Suprapubic skin (tissue), 4 donors: Measurements from ENCODE around the gene CD209. TPM values are rescaled to one million over a fixed set of nuclear protein-coding genes. Genes with fewer than 3 reads are reported as not detected.

ENCODE experiments used
- DNase-seq, 2 donors: peaks; one replicate each; pipeline ENCODE4 v3.0.0-alpha.2; 2019; ENCODE audit warnings: low spot score in 2 of 2
- H3K27ac ChIP-seq: fragments of 200-600 bp; sonication (generic); one replicate; pipeline ENCODE4 v1.5.1; 2019
- H3K27me3 ChIP-seq: fragments of 200-600 bp; sonication (generic); one replicate; pipeline ENCODE4 v1.5.1; 2019
- H3K36me3 ChIP-seq: fragments of 200-600 bp; sonication (generic); one replicate; pipeline ENCODE4 v1.5.1; 2019
- H3K4me1 ChIP-seq: fragments of 200-600 bp; sonication (generic); one replicate; pipeline ENCODE4 v1.5.1; 2019
- H3K4me3 ChIP-seq: fragments of 200-600 bp; sonication (generic); one replicate; pipeline ENCODE4 v1.5.1; 2019; ENCODE audit warnings: mild to moderate bottlenecking
- H3K9me3 ChIP-seq: fragments of 200-600 bp; sonication (generic); one replicate; pipeline ENCODE4 v1.5.1; 2019
- EP300 ChIP-seq: sonication (generic); formaldehyde crosslinking; IDR thresholded peaks from one replicate; pipeline ENCODE4 v1.6.1; 2017; ENCODE audit warnings: antibody characterized with exemption
- POLR2A ChIP-seq, 2 donors: fragments of 450-650 bp; IDR thresholded peaks; one replicate each; pipeline ENCODE4 v1.6.1; 2017; ENCODE audit warnings: antibody characterized with exemption in 2 of 2, mild to moderate bottlenecking in 2 of 2, moderate library complexity in 2 of 2
- POLR2AphosphoS5 ChIP-seq, 3 donors: sonication (generic); formaldehyde crosslinking; IDR thresholded peaks; one replicate each; pipeline ENCODE4 v1.6.1; 2017; ENCODE audit warnings: antibody characterized with exemption in 3 of 3
- WGBS: methylation state at CpG from one replicate; pipeline ENCODE4 v1.1.5; 2018; 5-methylcytosine and 5-hydroxymethylcytosine counted together
- total RNA-seq, 4 donors: library from RNA; depleted of rRNA; stranded (reverse); fragments of >200 nt; gene quantifications; one replicate each; pipeline ENCODE4 v1.1.0, GENCODE V29; 2016
- TF ChIP-seq, protein P1 (sequence below), 2 donors: fragments of 200-600 bp in 1 of 2; fragments of 450-650 bp in 1 of 2; sonication (generic) in 1 of 2; IDR thresholded peaks; one replicate each; pipeline ENCODE4 v1.5.1; 2016 to 2019; ENCODE audit warnings: antibody characterized with exemption in 2 of 2, mild to moderate bottlenecking in 1 of 2, moderate library complexity in 1 of 2

Gene CD209
- total RNA-seq, 4 donors from 2014 or later, result 0.16 to 1.6 (median 0.50) TPM

DNA sequence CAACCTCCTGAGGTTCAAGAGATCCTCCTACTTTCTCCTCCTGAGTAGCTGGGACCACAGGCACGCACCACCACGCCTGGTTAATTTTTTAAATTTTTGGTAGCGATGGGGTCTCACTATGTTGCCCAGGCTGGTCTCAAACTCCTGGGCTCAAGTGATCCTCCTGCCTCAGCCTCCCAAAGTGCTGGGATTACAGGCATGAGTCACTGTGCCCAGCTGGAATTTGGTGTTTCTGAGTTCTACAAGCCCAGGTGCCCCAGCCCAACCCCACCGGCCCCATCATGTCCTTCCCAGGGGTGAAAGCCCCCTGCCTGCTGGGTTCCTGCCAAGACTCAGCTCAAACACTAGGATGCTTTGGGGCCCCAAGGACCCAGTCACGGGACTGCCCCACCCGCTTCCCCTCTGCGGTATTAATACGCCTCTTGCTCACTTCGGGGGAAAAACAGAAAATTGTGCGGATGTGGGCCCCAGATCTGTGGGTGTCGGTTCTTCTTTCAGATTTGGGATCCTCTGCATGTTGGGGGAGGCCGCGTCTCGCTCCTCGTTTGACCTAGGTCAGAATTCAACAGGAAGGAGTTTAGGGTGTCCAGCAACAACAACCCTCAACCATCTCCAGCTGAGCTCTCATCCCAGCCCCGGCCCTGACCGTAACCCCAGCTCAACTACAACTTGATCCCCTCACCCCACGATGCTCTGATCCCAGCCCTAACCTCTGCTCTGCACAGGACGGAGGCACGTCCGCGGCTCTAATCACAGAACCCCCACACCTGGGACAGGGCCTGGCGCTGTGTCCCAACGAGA lies 41.7 kb downstream of the CD209 start:
- peaks cover 16% of the 10 kb centered on the region for H3K27me3 ChIP-seq
- H3K4me3 ChIP-seq, result no peak overlapping the region
- TF ChIP-seq POLR2AphosphoS5 (IDR thresholded peaks at IDR 0.05) (no peak), POLR2A (IDR thresholded peaks at IDR 0.05) (no peak), EP300 (no peak)
- TF ChIP-seq, protein P1, sequence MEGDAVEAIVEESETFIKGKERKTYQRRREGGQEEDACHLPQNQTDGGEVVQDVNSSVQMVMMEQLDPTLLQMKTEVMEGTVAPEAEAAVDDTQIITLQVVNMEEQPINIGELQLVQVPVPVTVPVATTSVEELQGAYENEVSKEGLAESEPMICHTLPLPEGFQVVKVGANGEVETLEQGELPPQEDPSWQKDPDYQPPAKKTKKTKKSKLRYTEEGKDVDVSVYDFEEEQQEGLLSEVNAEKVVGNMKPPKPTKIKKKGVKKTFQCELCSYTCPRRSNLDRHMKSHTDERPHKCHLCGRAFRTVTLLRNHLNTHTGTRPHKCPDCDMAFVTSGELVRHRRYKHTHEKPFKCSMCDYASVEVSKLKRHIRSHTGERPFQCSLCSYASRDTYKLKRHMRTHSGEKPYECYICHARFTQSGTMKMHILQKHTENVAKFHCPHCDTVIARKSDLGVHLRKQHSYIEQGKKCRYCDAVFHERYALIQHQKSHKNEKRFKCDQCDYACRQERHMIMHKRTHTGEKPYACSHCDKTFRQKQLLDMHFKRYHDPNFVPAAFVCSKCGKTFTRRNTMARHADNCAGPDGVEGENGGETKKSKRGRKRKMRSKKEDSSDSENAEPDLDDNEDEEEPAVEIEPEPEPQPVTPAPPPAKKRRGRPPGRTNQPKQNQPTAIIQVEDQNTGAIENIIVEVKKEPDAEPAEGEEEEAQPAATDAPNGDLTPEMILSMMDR (IDR thresholded peaks at IDR 0.05), result no peak
- H3K9me3 ChIP-seq, result no peaks in the 10 kb centered on the region
- no peak for DNase-seq
- H3K27ac ChIP-seq, result peak overlapping the region; percentile 28
- no peaks in the 10 kb centered on the region for H3K36me3 ChIP-seq
- 55% methylated on average over 23 of the region's 24 CpGs for WGBS
- peaks cover 3% of the 10 kb centered on the region for H3K4me1 ChIP-seq

DNA sequence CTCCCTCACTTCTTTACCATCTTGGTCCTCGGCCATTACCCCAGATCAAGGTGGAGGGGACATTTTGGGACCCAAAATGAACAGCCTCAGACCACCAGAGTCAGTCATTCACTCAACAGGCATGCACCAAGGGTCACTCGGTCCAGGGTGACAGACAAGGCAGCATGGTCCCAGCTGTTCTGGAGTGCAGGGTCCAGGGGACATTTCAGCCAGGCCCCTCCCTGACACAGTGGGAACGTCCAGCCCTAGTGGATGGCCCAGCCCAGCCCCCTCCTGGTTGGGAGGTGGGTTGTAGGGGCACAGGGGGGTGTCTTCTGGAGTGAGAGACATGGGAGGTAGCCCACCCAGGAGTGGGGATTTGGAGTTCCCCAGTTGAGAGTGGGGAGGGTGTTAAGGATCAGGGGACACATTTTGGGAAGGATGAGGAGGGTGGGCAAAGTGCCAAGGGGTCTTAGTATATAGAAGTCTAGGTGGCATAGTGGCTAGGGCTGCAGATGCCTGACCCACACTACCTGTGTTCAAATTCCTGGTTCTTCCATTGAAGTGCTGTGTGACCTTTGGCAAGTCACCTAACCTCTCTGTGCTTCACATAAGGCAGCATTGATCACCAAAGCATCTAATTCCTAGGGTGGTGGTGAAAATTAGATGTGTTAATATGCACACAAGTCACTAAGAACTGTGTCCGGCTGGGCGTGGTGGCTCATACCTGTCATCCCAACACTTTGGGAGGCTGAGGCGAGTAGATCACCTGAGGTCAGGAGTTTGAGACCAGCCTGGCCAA lies 42.9 kb downstream of the CD209 start:
- no peak for DNase-seq
- Histone ChIP-seq H3K4me3 (no peak overlapping the region), H3K36me3 (no peaks in the 10 kb centered on the region), H3K27ac (no peak overlapping the region), H3K4me1 (peaks cover 3% of the 10 kb centered on the region), H3K9me3 (no peaks in the 10 kb centered on the region), H3K27me3 (peaks cover 22% of the 10 kb centered on the region)
- TF ChIP-seq, protein P1 (IDR thresholded peaks at IDR 0.05), result no peak
- TF ChIP-seq EP300, result no peak
- TF ChIP-seq POLR2AphosphoS5 (IDR thresholded peaks at IDR 0.05), result no peak
- TF ChIP-seq POLR2A (IDR thresholded peaks at IDR 0.05), result no peak
- WGBS, result 78% methylated on average over 6 of the region's 6 CpGs

DNA sequence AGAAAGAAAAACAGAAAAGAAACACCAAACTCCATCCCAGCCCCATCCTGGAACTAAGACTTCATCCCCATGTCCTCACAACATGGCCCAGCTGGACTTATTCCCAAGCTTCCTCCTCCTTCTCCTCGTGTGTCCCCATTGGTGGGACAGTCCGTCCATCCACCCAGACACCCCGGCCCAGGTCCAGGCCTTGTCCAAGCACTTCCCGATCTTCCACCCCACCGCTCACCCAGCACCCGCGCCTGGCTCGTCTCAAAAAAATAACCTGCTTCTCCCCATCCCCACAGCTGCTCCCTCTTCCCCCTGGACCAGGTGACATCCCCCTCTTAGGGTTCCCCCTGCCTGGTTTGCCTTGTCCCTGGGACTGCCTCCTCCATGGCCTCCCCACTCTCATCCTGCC lies 44.0 kb downstream of the CD209 start:
- H3K27me3 ChIP-seq, result peaks cover 32% of the 10 kb centered on the region

DNA sequence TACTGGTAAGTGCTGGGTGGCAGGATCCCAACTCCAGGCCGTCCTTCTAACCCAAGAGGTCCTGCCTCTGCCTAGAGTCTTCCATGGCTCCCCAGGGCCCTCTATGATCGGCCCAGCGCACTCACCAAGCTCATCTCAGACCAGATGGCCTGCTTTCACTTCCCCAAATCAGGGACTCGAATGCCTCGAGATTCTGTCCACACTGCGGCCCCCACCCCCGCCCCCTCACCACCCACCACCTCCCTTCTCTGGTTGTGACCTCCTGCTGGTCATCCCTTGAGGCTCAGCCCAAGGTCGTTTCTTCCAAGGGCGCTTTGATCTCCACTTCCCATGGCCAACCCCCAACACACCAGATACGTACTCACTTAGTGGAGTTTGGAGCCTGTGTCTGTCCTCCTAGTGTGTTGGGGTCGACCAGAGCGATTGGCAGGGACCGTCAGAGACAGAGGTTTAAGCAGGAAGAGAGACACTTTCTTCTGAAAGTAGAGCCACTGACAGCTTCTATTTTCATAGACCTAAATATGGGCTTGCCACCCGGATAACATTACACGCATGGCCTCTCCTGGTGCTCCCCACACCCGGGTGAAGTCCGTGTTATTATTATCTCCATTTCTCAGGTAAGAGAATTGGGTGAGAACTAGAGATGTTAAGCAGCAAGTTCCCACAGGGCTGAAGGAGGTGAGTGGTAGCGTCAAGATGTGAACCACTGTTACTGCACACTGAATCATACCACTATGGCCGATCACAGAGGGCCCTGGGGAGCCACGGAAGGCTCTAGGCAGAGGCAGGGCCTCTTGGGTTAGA lies 45.5 kb downstream of the CD209 start, which contains the start of gene FCER2:
Gene FCER2, minus strand, starts transcription at position 478 of the 804 bp plus-strand sequence. CDS start 2,371 bp downstream, outside the sequence.
- TF ChIP-seq POLR2A (IDR thresholded peaks at IDR 0.05) (no peak), EP300 (no peak), POLR2AphosphoS5 (IDR thresholded peaks at IDR 0.05) (no peak)
- TF ChIP-seq, protein P1 (IDR thresholded peaks at IDR 0.05), result no peak
- WGBS, result 63% methylated on average over 20 of the region's 20 CpGs
- Histone ChIP-seq H3K27me3 (peaks cover 47% of the 10 kb centered on the region), H3K4me1 (peaks cover 3% of the 10 kb centered on the region), H3K9me3 (no peaks in the 10 kb centered on the region), H3K27ac (no peak within 1 kb of the TSS), H3K36me3 (no peaks in the 10 kb centered on the region), H3K4me3 (no peak within 1 kb of the TSS)
- DNase-seq, result no peak

More for the DNA sequence above, 44.0 kb downstream of the CD209 start:
- no peak for TF ChIP-seq POLR2AphosphoS5 (IDR thresholded peaks at IDR 0.05)
- TF ChIP-seq POLR2A (IDR thresholded peaks at IDR 0.05), result no peak
- TF ChIP-seq, protein P1 (IDR thresholded peaks at IDR 0.05), result no peak
- TF ChIP-seq EP300, result no peak
- Histone ChIP-seq H3K4me3 (no peak overlapping the region), H3K4me1 (peaks cover 3% of the 10 kb centered on the region), H3K9me3 (no peaks in the 10 kb centered on the region), H3K36me3 (no peaks in the 10 kb centered on the region), H3K27ac (no peak overlapping the region)
- 70% methylated on average over 8 of the region's 8 CpGs for WGBS
- no peak for DNase-seq
